ENCODE measurements around the gene GJD3. TPM values are rescaled to one million over a fixed set of nuclear protein-coding genes. Genes with fewer than 3 reads are reported as not detected.
A peak's percentile ranks its signal among the peaks of the same experiment; 100 is the strongest.

GJD3 gene
- total RNA-seq, 2 experiments from 2014 or later: not detected

GRCh38 chr17:40323391-40324381 lies 40.9 kb downstream of the GJD3 start:
- no peak overlapping the region for H2AFZ ChIP-seq (ENCODE audit: low read length)
- intact Hi-C loops (cut with micrococcal nuclease; ENCODE audit: unreplicated experiment): no loop called here
- ChIA-PET POLR2A (interaction anchor here (1.6 kb wide), 1 partner anchor 10 kb away, joined by 4 read pairs; no protein-coding TSS in a partner anchor), CTCF (ENCODE audit: unreplicated experiment) (interaction anchor here (0.6 to 1.0 kb wide), 2 partner anchors 18 to 1595 kb away, joined by 3 read pairs; no protein-coding TSS in a partner anchor)
- peak overlapping the region; percentile 79 for H3K4me2 ChIP-seq (ENCODE audit: low read length)
- H3K4me3 ChIP-seq (ENCODE audit: low read depth, low read length, poor library complexity, severe bottlenecking): peak overlapping the region; percentile 56
- H3K9me2 ChIP-seq (ENCODE audit: insufficient read depth, low read length): no peaks in the 10 kb centered on the region
- H3K36me3 ChIP-seq (ENCODE audit: insufficient read depth, low read length): no peaks in the 10 kb centered on the region
- no TSS peak for BruUV-seq (replicated peaks)
- peaks cover 82% of the 10 kb centered on the region for H3K4me1 ChIP-seq (ENCODE audit: insufficient read depth, low read length, poor library complexity, severe bottlenecking)
- H3K79me2 ChIP-seq (ENCODE audit: insufficient read depth, low read depth, low read length): no peaks in the 10 kb centered on the region
- peaks cover 23% of the 10 kb centered on the region for H4K20me1 ChIP-seq (ENCODE audit: insufficient read depth, low read length)
- H3K27ac ChIP-seq (ENCODE audit: low read depth, low read length, poor library complexity, severe bottlenecking): peak overlapping the region; percentile 32
- no peak for DNase-seq (ENCODE audit: low spot score)
- H3K9me3 ChIP-seq (ENCODE audit: low read length): no peaks in the 10 kb centered on the region
- TF ChIP-seq EZH2phosphoT487 (IDR thresholded peaks at IDR 0.05; ENCODE audit: borderline replicate concordance, low read depth, low read length) (no peak), CTCF (conservative IDR thresholded peaks at IDR 0.05; ENCODE audit: low read length) (no peak)

GRCh38 chr17:40322358-40323315 lies 41.9 kb downstream of the GJD3 start:
- TF ChIP-seq EZH2phosphoT487 (IDR thresholded peaks at IDR 0.05; ENCODE audit: borderline replicate concordance, low read depth, low read length) (no peak), CTCF (conservative IDR thresholded peaks at IDR 0.05; ENCODE audit: low read length) (no peak)
- H3K9me3 ChIP-seq (ENCODE audit: low read length): no peaks in the 10 kb centered on the region
- BruUV-seq (replicated peaks): no TSS peak
- H3K4me1 ChIP-seq (ENCODE audit: insufficient read depth, low read length, poor library complexity, severe bottlenecking): peaks cover 82% of the 10 kb centered on the region
- no peaks in the 10 kb centered on the region for H3K9me2 ChIP-seq (ENCODE audit: insufficient read depth, low read length)
- intact Hi-C loops (cut with micrococcal nuclease; ENCODE audit: unreplicated experiment): loop anchor here (1.0 kb wide), 1 partner anchor 19 kb away; no protein-coding TSS in a partner anchor
- ChIA-PET POLR2A (interaction anchor here (0.6 to 1.0 kb wide), 3 partner anchors 17 to 210 kb away, joined by 3 to 5 read pairs (median 3); no protein-coding TSS in a partner anchor), CTCF (ENCODE audit: unreplicated experiment) (interaction anchor here (0.6 kb wide), 2 partner anchors 28 to 1594 kb away, joined by 3 read pairs; no protein-coding TSS in a partner anchor)
- H4K20me1 ChIP-seq (ENCODE audit: insufficient read depth, low read length): peaks cover 23% of the 10 kb centered on the region
- peak overlapping the region; percentile 43; the same call in 1 of the 2 replicates for H2AFZ ChIP-seq (ENCODE audit: low read length)
- peak overlapping the region; percentile 32 for H3K27ac ChIP-seq (ENCODE audit: low read depth, low read length, poor library complexity, severe bottlenecking)
- H3K79me2 ChIP-seq (ENCODE audit: insufficient read depth, low read depth, low read length): no peaks in the 10 kb centered on the region
- H3K36me3 ChIP-seq (ENCODE audit: insufficient read depth, low read length): no peaks in the 10 kb centered on the region
- DNase-seq (ENCODE audit: low spot score): peak; percentile 90
- H3K4me2 ChIP-seq (ENCODE audit: low read length): peak overlapping the region; percentile 79
- peak overlapping the region; percentile 56 for H3K4me3 ChIP-seq (ENCODE audit: low read depth, low read length, poor library complexity, severe bottlenecking)

Data from OCI-LY7 (cell line).